Measurements from ENCODE around the gene LRRC8D. TPM values are rescaled to one million over a fixed set of nuclear protein-coding genes. Genes with fewer than 3 reads are reported as not detected.

Gene LRRC8D
- total RNA-seq, 1 experiment from 2014 or later = 37.2 TPM

- Histone ChIP-seq H3K27ac (ENCODE audit: insufficient read length, low read depth, low read length) (peak overlapping the region; percentile 52), H2AK5ac (ENCODE audit: insufficient read length, low read length) (no peak overlapping the region), H3K79me2 (ENCODE audit: insufficient read depth, low read length) (peaks cover 3% of the 10 kb centered on the region; the same call in 1 of the 2 replicates), H3K27me3 (ENCODE audit: insufficient read depth, low read length) (no peaks in the 10 kb centered on the region), H3K23me2 (ENCODE audit: insufficient read length, low read depth, low read length, poor library complexity, severe bottlenecking) (no peaks in the 10 kb centered on the region), H3K14ac (ENCODE audit: insufficient read depth, low read length) (no peak overlapping the region), H3K4ac (ENCODE audit: low read depth, low read length) (no peak overlapping the region), H2BK20ac (ENCODE audit: low read depth, low read length, poor library complexity, severe bottlenecking) (no peak overlapping the region), H3K23ac (ENCODE audit: insufficient read length, low read depth, low read length) (no peak overlapping the region), H3K4me2 (ENCODE audit: insufficient read depth, insufficient read length, low read length) (peak overlapping the region; percentile 48), H3K56ac (ENCODE audit: insufficient read length, low read depth, low read length) (no peak overlapping the region), H3K9me3 (ENCODE audit: control insufficient read depth, low read depth, low read length) (no peaks in the 10 kb centered on the region), H4K5ac (ENCODE audit: insufficient read length, low read depth, low read length) (no peak overlapping the region), H2BK120ac (ENCODE audit: low read depth, low read length, poor library complexity, severe bottlenecking) (no peak overlapping the region), H2BK15ac (ENCODE audit: low read depth, low read length) (no peak overlapping the region), H3K9ac (ENCODE audit: extremely low read depth, insufficient read length, low read length) (no peak overlapping the region), H4K20me1 (ENCODE audit: control insufficient read depth, insufficient read depth, insufficient read length) (no peaks in the 10 kb centered on the region), H2BK5ac (ENCODE audit: insufficient read length, low read length) (no peak overlapping the region), H4K91ac (ENCODE audit: insufficient read length, low read depth, low read length) (no peak overlapping the region), H3K4me1 (ENCODE audit: insufficient read depth, low read length) (peaks cover 12% of the 10 kb centered on the region; the same call in 1 of the 2 replicates), H2AFZ (ENCODE audit: low read length) (no peak overlapping the region), H4K8ac (replicated peaks; ENCODE audit: insufficient read length, low read depth, low read length) (no peak overlapping the region), H3T11ph (ENCODE audit: low read length) (no peak overlapping the region), H3K18ac (ENCODE audit: insufficient read length, low read depth, low read length) (no peak overlapping the region), H3K79me1 (ENCODE audit: insufficient read depth, low read depth, low read length, poor library complexity, severe bottlenecking) (peaks cover 9% of the 10 kb centered on the region), H2BK12ac (ENCODE audit: insufficient read length, low read depth, low read length) (no peak overlapping the region)
- TF ChIP-seq CTCF (conservative IDR thresholded peaks at IDR 0.05) = no peak
- Mint-ChIP-seq H3K36me3 (ENCODE audit: insufficient read depth in 1 of 3, low read depth in 3 of 3) (0 out of 7 replicates have a peak, but pooled peaks cover 0 to 4% (median 0%) of the 10 kb centered on the region in 3 experiments), H3K27ac (peak overlapping the region; percentile 6 to 66 (median 60); a peak in 3 of 7 replicates), H3K4me3 (no peak overlapping the region), H3K27me3 (ENCODE audit: low read depth) (no peaks in the 10 kb centered on the region), H3K4me1 (peaks cover 66 to 67% of the 10 kb centered on the region in 2 experiments), H3K9me3 (no peaks in the 10 kb centered on the region)
- no peak for DNase-seq
- WGBS (ENCODE audit: extremely low coverage, insufficient read length, low lambda C conversion rate) = no CpG with 5 or more reads among the region's 4 CpGs
Measured at GRCh38 chr1:89837510-89837909, 16.7 kb downstream of the LRRC8D start.

All from H9 (cell line).